H1 (cell line): ENCODE results near the gene BIN1. TPM values are rescaled to one million over a fixed set of nuclear protein-coding genes. Genes with fewer than 3 reads are reported as not detected.

ENCODE experiments used
- CTCF ChIA-PET: fragments of 300-600 bp; sonication (Branson Sonifier 250); formaldehyde crosslinking; loops from one replicate; lab custom pipeline; 2021; ENCODE audit not compliant: partially characterized antibody; lab: Charles Lee
- POLR2A ChIA-PET: fragments of 300-600 bp; sonication (Branson Sonifier 250); formaldehyde crosslinking; loops from one replicate; lab custom pipeline; 2021; ENCODE audit warnings: inconsistent platforms; ENCODE audit not compliant: partially characterized antibody; lab: Charles Lee
- DNase-seq, 2 experiments: peaks; one replicate each; pipeline versions ENCODE4 v3.0.0 to v3.0.0-alpha.2; 2010 to 2022; ENCODE audit warnings: low spot score in 2 of 2, low read depth in 1 of 2, mixed read lengths in 1 of 2
- FAIRE-seq: peaks from 2 replicates; lab custom pipeline; 2011; peaks lifted over from hg19 to GRCh38; lab: Jason Lieb, UNC
- H2AFZ ChIP-seq: 2 replicates; pipeline ENCODE4 v1.8.1; 2012; ENCODE audit warnings: low read length, inconsistent platforms
- H2AK5ac ChIP-seq: 2 replicates; pipeline ENCODE4 v1.6.1; 2013; ENCODE audit warnings: low read depth, low read length
- H2BK120ac ChIP-seq: replicated peaks from 2 replicates; pipeline ENCODE3; 2013; ENCODE audit warnings: low read depth, low read length, inconsistent platforms
- H2BK12ac ChIP-seq: 2 replicates; pipeline ENCODE4 v1.6.1; 2013; ENCODE audit warnings: low read depth, low read length
- H2BK15ac ChIP-seq: 2 replicates; pipeline ENCODE4 v1.6.1; 2013; ENCODE audit warnings: low read length
- H2BK20ac ChIP-seq: 2 replicates; pipeline ENCODE4 v1.6.1; 2013; ENCODE audit warnings: low read length
- H2BK5ac ChIP-seq: 2 replicates; pipeline ENCODE4 v1.6.1; 2013; ENCODE audit warnings: low read depth, low read length
- H3K14ac ChIP-seq: 2 replicates; pipeline ENCODE4 v1.6.1; 2013; ENCODE audit warnings: inconsistent platforms; ENCODE audit not compliant: insufficient read length
- H3K18ac ChIP-seq: 2 replicates; pipeline ENCODE4 v1.6.1; 2013; ENCODE audit warnings: low read length; ENCODE audit errors: extremely low read depth
- H3K23ac ChIP-seq: 2 replicates; pipeline ENCODE4 v1.6.1; 2013; ENCODE audit warnings: inconsistent platforms; ENCODE audit not compliant: insufficient read length
- H3K23me2 ChIP-seq: 2 replicates; pipeline ENCODE4 v1.6.1; 2013; ENCODE audit warnings: low read depth, low read length
- H3K27ac ChIP-seq: 2 replicates; pipeline ENCODE4 v1.6.1; 2011; ENCODE audit warnings: low read depth, low read length, inconsistent platforms
- H3K27me3 ChIP-seq, 4 experiments: replicated peaks in 1 of 4; 1 replicate in 1 of 4; 2 replicates in 3 of 4; pipeline versions ENCODE4 v1.6.1 to v1.8.1; 2011 to 2013; ENCODE audit warnings: low read length in 3 of 4, mild to moderate bottlenecking in 3 of 4, inconsistent platforms in 2 of 4, mixed read lengths in 2 of 4, moderate library complexity in 1 of 4; ENCODE audit not compliant: control insufficient read depth in 3 of 4, insufficient read depth in 3 of 4; ENCODE audit errors: extremely low read depth in 1 of 4
- H3K36me3 ChIP-seq, 4 experiments: 2 replicates each; pipeline versions ENCODE4 v1.6.1 to v1.8.1; 2011 to 2013; ENCODE audit warnings: mild to moderate bottlenecking in 4 of 4, low read length in 3 of 4, moderate library complexity in 2 of 4, control low read depth in 1 of 4, inconsistent platforms in 1 of 4; ENCODE audit not compliant: insufficient read depth in 4 of 4, control insufficient read depth in 2 of 4
- H3K4ac ChIP-seq: replicated peaks from 2 replicates; pipeline ENCODE3; 2013; ENCODE audit warnings: low read length, low read depth, mixed read lengths, inconsistent platforms; ENCODE audit not compliant: insufficient read length
- H3K4me1 ChIP-seq, 4 experiments: replicated peaks in 1 of 4; 1 replicate in 1 of 4; 2 replicates in 3 of 4; pipeline versions ENCODE4 v1.6.1 to v1.8.1; 2011 to 2013; ENCODE audit warnings: low read length in 3 of 4, inconsistent platforms in 2 of 4, mixed read lengths in 1 of 4; ENCODE audit not compliant: insufficient read depth in 4 of 4, control insufficient read depth in 3 of 4
- H3K4me2 ChIP-seq, 2 experiments: 2 replicates each; pipeline versions ENCODE4 v1.6.1 to v1.8.1; 2011 to 2013; ENCODE audit warnings: low read depth in 2 of 2, low read length in 2 of 2, control low read depth in 1 of 2, inconsistent platforms in 1 of 2, mild to moderate bottlenecking in 1 of 2; ENCODE audit not compliant: insufficient read depth in 1 of 2
- H3K4me3 ChIP-seq, 4 experiments: fragments of 200-600, 300-600 bp in 1 of 4; sonication (generic), shearing (Covaris generic), sonication (Bioruptor Twin) in 1 of 4; 2 replicates each; pipeline versions ENCODE4 v1.5.1 to v1.8.1; 2011 to 2016; ENCODE audit warnings: low read length in 4 of 4, low read depth in 3 of 4, control low read depth in 2 of 4, inconsistent platforms in 2 of 4, mild to moderate bottlenecking in 2 of 4, mixed read lengths in 1 of 4, moderate library complexity in 1 of 4; ENCODE audit not compliant: insufficient read depth in 2 of 4; ENCODE audit errors: extremely low read depth in 1 of 4
- H3K56ac ChIP-seq: replicated peaks from 2 replicates; pipeline ENCODE3; 2013; ENCODE audit warnings: low read depth, mild to moderate bottlenecking, mixed read lengths, low read length, inconsistent platforms; ENCODE audit not compliant: insufficient read length
- H3K79me1 ChIP-seq: 2 replicates; pipeline ENCODE4 v1.6.1; 2013; ENCODE audit warnings: low read depth, low read length, control low read depth
- H3K79me2 ChIP-seq, 2 experiments: 2 replicates each; pipeline versions ENCODE4 v1.6.1 to v1.8.1; 2012 to 2013; ENCODE audit warnings: low read length in 2 of 2, mild to moderate bottlenecking in 2 of 2, inconsistent platforms in 1 of 2; ENCODE audit not compliant: insufficient read depth in 2 of 2, control insufficient read depth in 1 of 2
- H3K9ac ChIP-seq, 4 experiments: replicated peaks in 1 of 4; 1 replicate in 1 of 4; 2 replicates in 3 of 4; pipeline versions ENCODE4 v1.6.1 to v1.8.1; 2011 to 2013; ENCODE audit warnings: low read depth in 3 of 4, low read length in 3 of 4, control low read depth in 2 of 4, mild to moderate bottlenecking in 2 of 4, moderate library complexity in 2 of 4, inconsistent platforms in 1 of 4; ENCODE audit errors: extremely low read depth in 1 of 4
- H3K9me3 ChIP-seq, 2 experiments: 2 replicates each; pipeline versions ENCODE4 v1.6.1 to v1.8.1; 2012 to 2013; ENCODE audit warnings: mild to moderate bottlenecking in 2 of 2, moderate library complexity in 2 of 2, control low read depth in 1 of 2, inconsistent platforms in 1 of 2, low read depth in 1 of 2, low read length in 1 of 2, mixed read lengths in 1 of 2; ENCODE audit not compliant: insufficient read depth in 2 of 2
- H4K20me1 ChIP-seq, 2 experiments: replicated peaks in 1 of 2; 2 replicates each; pipeline versions ENCODE3 to v1.8.1; 2011 to 2013; ENCODE audit warnings: inconsistent platforms in 2 of 2, low read length in 2 of 2, mild to moderate bottlenecking in 1 of 2; ENCODE audit not compliant: insufficient read depth in 2 of 2, control insufficient read depth in 1 of 2
- H4K5ac ChIP-seq: 2 replicates; pipeline ENCODE4 v1.6.1; 2013; ENCODE audit warnings: low read length, low read depth, mixed read lengths, inconsistent platforms; ENCODE audit not compliant: insufficient read length
- H4K8ac ChIP-seq: 2 replicates; pipeline ENCODE4 v1.8.0; 2013; ENCODE audit warnings: mild to moderate bottlenecking, moderate library complexity, low read length, inconsistent platforms; ENCODE audit not compliant: insufficient read depth; ENCODE audit errors: extremely low read depth
- H4K91ac ChIP-seq: replicated peaks from 2 replicates; pipeline ENCODE3; 2013; ENCODE audit warnings: low read length, mixed read lengths, inconsistent platforms; ENCODE audit not compliant: insufficient read length
- ATF3 ChIP-seq: IDR thresholded peaks from 2 replicates; pipeline ENCODE4 v1.6.1; 2011; ENCODE audit warnings: low read depth, mild to moderate bottlenecking, low read length; ENCODE audit not compliant: insufficient read depth
- CTCF ChIP-seq, 3 experiments: IDR thresholded peaks; 1 replicate in 2 of 3; 2 replicates in 1 of 3; pipeline versions ENCODE4 v1.5.1 to v1.6.1; 2011; ENCODE audit warnings: low read length in 3 of 3, mild to moderate bottlenecking in 3 of 3, inconsistent platforms in 2 of 3, low read depth in 1 of 3, moderate library complexity in 1 of 3; ENCODE audit not compliant: insufficient read depth in 1 of 3; ENCODE audit errors: control extremely low read depth in 1 of 3
- GABPA ChIP-seq: IDR thresholded peaks from 2 replicates; pipeline ENCODE4 v1.6.1; 2011; ENCODE audit warnings: mild to moderate bottlenecking, low read length, moderate library complexity, borderline replicate concordance; ENCODE audit not compliant: insufficient read depth
- JUN ChIP-seq: IDR thresholded peaks from 2 replicates; pipeline ENCODE4 v1.6.1; 2011; ENCODE audit warnings: low read depth, mild to moderate bottlenecking, improper control_type of control experiment, low read length
- JUND ChIP-seq: IDR thresholded peaks from 2 replicates; pipeline ENCODE4 v1.6.1; 2011; ENCODE audit warnings: mild to moderate bottlenecking, improper control_type of control experiment, low read length
- KDM5A ChIP-seq: fragments of 200-600 bp; IDR thresholded peaks from 2 replicates; pipeline ENCODE4 v1.7.1; 2012; ENCODE audit warnings: mild to moderate bottlenecking, low read length, inconsistent platforms, mixed read lengths
- SAP30 ChIP-seq: fragments of 300-600 bp; sonication (generic); IDR thresholded peaks from 2 replicates; pipeline ENCODE4 v1.7.1; 2012; ENCODE audit warnings: low read length, moderate library complexity, mild to moderate bottlenecking, inconsistent platforms; ENCODE audit not compliant: insufficient read depth, insufficient replicate concordance
- SP1 ChIP-seq: IDR thresholded peaks from 2 replicates; pipeline ENCODE4 v1.6.1; 2011; ENCODE audit warnings: low read depth, low read length
- SP2 ChIP-seq: IDR thresholded peaks from 2 replicates; pipeline ENCODE4 v1.6.1; 2012; ENCODE audit warnings: mild to moderate bottlenecking, low read length, inconsistent platforms
- WGBS, 2 experiments: shearing (Covaris generic) in 1 of 2; methylation state at CpG; one replicate each; pipeline versions ENCODE4 v1.1.6 to v1.1.7; 2013 to 2015; ENCODE audit warnings: low lambda C conversion rate in 2 of 2, mixed read lengths in 2 of 2, inconsistent platforms in 1 of 2, low coverage in 1 of 2, missing lambda C conversion rate in 1 of 2; ENCODE audit not compliant: insufficient replicate concordance in 2 of 2, insufficient coverage in 1 of 2, insufficient read length in 1 of 2; ENCODE audit errors: extremely low coverage in 1 of 2, missing lambda C conversion rate in 1 of 2; 5-methylcytosine and 5-hydroxymethylcytosine counted together
- polyA plus RNA-seq, 7 experiments: library from polyadenylated mRNA; depleted of rRNA in 3 of 7; stranded (reverse) in 5 of 7; unstranded in 2 of 7; fragments of >200 nt in 5 of 7; fragments of 200-250 nt in 2 of 7; gene quantifications; 1 replicate in 5 of 7; 2 replicates in 1 of 7; 4 replicates in 1 of 7; pipeline versions ENCODE4 v1.2.1 to v1.2.3, GENCODE V29; 2011 to 2013; ENCODE audit warnings: missing spikeins in 2 of 7, mixed read lengths in 2 of 7
- total RNA-seq: library from RNA; stranded (reverse); fragmentation: NEBNext Ultra II Directional; extraction: Animal tissue kit (Norgen Biotek cat#: 25700); gene quantifications from 2 replicates; pipeline ENCODE4 v1.2.1, GENCODE V29; 2021

The BIN1 gene
- total and polyA plus RNA-seq, 2 of the 8 experiments (the other 6 are each of a cell fraction or from before 2014, with no cell fraction given): 23.6 to 35.6 TPM

- H2AK5ac ChIP-seq: no peak overlapping the region
- H3K56ac ChIP-seq: no peak overlapping the region
- no peak overlapping the region for H2AFZ ChIP-seq
- peaks cover 0 to 3% of the 10 kb centered on the region in 2 experiments; a peak in 3 of 4 replicates for H3K9me3 ChIP-seq
- H4K20me1 ChIP-seq: peaks cover 0 to 9% of the 10 kb centered on the region in 2 experiments
- H2BK120ac ChIP-seq: no peak overlapping the region
- H3K23me2 ChIP-seq: peaks cover 10% of the 10 kb centered on the region
- no peaks in the 10 kb centered on the region for H3K27me3 ChIP-seq
- H3K79me1 ChIP-seq: no peaks in the 10 kb centered on the region; the same call in 1 of the 2 replicates
- ChIA-PET CTCF (interaction anchor here (0.9 to 1.5 kb wide), 5 partner anchors 13 to 85 kb away, joined by 3 to 4 read pairs (median 3); no protein-coding TSS in a partner anchor), POLR2A (no interaction called here)
- peak in 1 of 2 experiments; percentile 35 for DNase-seq
- H3K23ac ChIP-seq: no peak overlapping the region
- no peak overlapping the region for H3K14ac ChIP-seq
- no peak overlapping the region for H4K5ac ChIP-seq
- no peak overlapping the region for H2BK15ac ChIP-seq
- no peak overlapping the region for H3K4me2 ChIP-seq
- no peak overlapping the region for H3K9ac ChIP-seq
- FAIRE-seq: no peak
- H2BK12ac ChIP-seq: no peak overlapping the region
- H2BK5ac ChIP-seq: no peak overlapping the region
- no peaks in the 10 kb centered on the region; a peak in 1 of 8 replicates for H3K36me3 ChIP-seq
- no peak overlapping the region for H2BK20ac ChIP-seq
- no peak overlapping the region for H3K18ac ChIP-seq
- no peak overlapping the region for H4K91ac ChIP-seq
- H3K4ac ChIP-seq: no peak overlapping the region
- H3K4me1 ChIP-seq: peaks cover 0 to 6% (median 1%) of the 10 kb centered on the region in 4 experiments; a peak in 3 of 7 replicates
- WGBS, 2 experiments: 98% methylated on average over 16 of the region's 20 CpGs; no CpG with 5 or more reads in 1 of the 2 experiments
- H3K4me3 ChIP-seq: no peak overlapping the region
- no peak overlapping the region for H4K8ac ChIP-seq
- no peak overlapping the region for H3K27ac ChIP-seq
- no peaks in the 10 kb centered on the region for H3K79me2 ChIP-seq
- TF ChIP-seq GABPA: no peak
- TF ChIP-seq JUND: no peak
- no peak for TF ChIP-seq CTCF (IDR thresholded peaks at IDR 0.05; ENCODE audit: control extremely low read depth in 1 of 3, insufficient read depth in 1 of 3, low read depth in 1 of 3, low read length in 3 of 3)
- TF ChIP-seq SP1: no peak
- no peak for TF ChIP-seq ATF3
- no peak for TF ChIP-seq SAP30
- no peak for TF ChIP-seq KDM5A
- TF ChIP-seq JUN: no peak
- TF ChIP-seq SP2: no peak
Measured at GRCh38 chr2:127044977-127045661, 61.8 kb downstream of the BIN1 start.
